Lower leg skin (tissue), 3 donors: ENCODE measurements around the gene ETFA.

Experiments used
- CTCF ChIP-seq, 3 donors: fragments of 450-650 bp; IDR thresholded peaks; one replicate each; pipeline ENCODE4 v1.5.1; 2016; ENCODE audit warnings: antibody characterized with exemption in 3 of 3, mild to moderate bottlenecking in 3 of 3, moderate library complexity in 2 of 3
- POLR2A ChIP-seq, 2 donors: fragments of 450-650 bp; IDR thresholded peaks; one replicate each; pipeline ENCODE4 v1.6.1; 2016 to 2017; ENCODE audit warnings: antibody characterized with exemption in 2 of 2, mild to moderate bottlenecking in 1 of 2, moderate library complexity in 1 of 2

DNA sequence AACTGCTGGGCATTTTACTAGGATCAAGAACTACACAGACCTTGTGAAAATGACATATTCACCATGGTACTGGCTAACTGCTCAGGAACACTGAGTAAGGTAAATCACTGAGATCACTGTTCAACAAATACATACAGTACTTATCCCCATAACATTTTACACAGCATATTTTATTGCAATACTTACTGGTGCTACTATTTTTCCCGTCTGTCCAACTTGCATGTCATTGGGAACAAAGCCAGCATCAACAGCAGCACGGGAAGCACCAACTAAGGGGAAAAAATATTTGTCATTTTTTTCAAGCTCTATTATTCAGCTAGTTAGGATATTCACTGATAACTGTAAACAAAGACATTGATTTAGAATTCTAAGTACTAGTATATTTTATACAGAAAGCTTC, 37.0 kb downstream of the ETFA start:
- no peak for TF ChIP-seq CTCF (IDR thresholded peaks at IDR 0.05)
- no peak for TF ChIP-seq POLR2A (IDR thresholded peaks at IDR 0.05)
